ENCODE data around the gene JAK1.

Gene JAK1

DNA sequence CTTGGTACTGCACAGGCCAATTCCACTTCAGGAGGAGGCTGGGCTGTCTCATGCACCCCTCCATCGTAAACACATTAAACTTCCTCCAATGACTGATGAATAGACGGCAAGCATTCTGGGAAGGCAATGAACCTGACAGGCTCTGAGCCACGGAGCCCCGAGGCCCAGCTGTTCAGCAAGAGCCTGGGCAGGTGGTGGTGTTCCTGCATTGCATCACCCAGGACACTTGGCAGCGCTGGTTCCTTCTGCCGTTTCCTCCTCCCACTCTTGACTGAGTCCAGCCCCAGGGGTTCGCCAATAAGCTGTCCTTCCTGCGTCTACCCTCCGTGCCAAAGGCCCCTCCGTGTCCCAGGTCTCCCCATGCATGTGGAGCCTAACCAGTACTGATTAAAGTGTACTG lies 109.8 kb downstream of the JAK1 start:
- peak; percentile 71 for DNase-seq

DNA sequence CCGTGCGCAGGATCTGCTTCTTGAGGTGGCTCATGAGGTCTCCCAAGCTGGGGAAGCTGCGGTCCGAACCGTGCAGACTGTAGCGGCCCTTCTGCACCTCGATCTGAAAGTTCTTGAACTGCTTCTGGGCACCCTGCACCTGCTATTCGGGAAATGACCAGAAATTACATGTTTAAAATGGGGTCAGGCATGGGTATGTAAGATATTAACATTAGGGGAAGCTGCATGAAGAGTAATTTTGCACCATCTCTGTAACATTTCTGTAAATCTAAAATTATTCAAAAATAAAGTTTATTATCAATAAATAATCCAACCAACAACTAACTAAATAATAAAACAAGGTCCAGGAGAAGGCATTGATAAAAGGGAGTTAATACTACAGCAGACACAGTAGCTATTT lies 110.8 kb downstream of the JAK1 start:
- DNase-seq = no peak

DNA sequence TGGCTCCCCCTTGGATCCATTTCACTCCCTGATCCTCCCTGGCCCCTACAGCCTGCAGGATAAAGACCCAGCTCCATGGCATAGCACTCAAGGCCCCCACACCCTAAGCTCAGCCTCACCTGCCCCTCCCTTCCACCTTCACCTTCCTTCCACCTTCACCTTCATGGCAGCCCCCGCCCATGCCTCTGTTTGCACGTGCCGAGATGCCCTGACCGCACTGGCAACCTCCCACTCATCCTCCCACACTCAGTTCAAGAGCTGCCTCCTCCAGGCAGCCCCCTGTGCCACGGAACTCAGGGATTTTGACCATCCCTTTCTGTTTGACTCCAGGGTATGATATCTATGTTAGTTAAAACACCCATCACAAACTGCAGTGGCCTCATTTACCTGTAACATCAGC lies 111.7 kb downstream of the JAK1 start:
- no peak for DNase-seq

DNA sequence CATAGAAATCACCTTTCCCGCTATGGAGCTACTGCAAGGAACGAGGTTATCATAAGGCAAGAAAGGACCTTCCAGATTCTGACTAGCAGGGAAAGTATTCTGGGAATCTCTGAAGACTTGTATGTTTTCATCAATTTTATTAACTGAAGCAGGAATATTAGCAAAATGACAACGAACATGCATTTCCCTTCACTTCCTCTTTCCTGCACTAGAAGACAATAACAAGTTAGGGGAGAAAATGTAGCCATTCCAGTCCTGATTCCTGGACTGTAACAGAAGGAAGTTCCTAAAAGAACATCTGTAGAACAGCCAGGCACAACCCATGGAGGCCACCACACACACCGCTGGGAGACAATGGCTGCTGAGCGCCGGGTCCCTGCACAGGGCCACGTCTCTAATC lies 114.7 kb downstream of the JAK1 start:
- no peak for DNase-seq

DNA sequence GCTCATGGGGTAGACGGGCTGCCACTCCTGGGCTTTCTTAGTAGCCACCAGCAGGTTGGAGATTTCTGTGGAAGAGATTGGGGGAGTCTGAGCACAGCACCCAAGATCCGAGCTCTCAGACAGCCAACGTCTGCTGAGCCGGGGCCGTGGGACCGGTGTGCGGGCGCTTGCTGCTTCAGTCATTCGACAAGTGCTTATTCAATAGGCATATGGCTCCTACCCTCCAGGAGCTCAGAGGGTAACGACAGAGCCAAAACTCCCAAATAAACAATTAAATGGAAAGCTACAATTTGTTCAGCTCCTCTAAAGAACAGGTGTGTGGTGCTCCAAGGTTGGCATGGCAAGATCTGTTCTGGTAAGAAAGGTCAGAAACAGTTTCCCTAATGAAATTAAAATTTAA lies 115.5 kb downstream of the JAK1 start:
- DNase-seq = no peak

DNA sequence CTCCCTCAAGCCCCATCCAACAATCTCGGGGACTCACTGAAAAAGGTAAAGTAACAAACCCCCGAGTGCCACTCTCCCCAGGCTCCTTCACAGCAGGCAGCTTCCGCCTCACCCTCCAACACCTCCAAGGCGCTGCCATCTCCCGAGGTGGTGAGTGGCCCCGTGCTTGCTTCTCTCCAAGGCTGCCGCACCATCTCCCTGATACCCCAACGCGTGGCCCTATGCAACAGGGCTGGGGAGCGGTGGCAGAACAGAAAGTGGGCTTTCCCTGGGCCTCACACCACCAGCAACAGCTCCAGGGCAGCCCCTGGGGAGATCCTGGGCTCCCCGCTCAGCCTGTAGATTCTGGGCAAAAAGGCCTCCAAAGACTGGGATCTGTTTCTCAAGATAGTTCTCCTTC lies 116.4 kb downstream of the JAK1 start:
- DNase-seq = no peak

DNA sequence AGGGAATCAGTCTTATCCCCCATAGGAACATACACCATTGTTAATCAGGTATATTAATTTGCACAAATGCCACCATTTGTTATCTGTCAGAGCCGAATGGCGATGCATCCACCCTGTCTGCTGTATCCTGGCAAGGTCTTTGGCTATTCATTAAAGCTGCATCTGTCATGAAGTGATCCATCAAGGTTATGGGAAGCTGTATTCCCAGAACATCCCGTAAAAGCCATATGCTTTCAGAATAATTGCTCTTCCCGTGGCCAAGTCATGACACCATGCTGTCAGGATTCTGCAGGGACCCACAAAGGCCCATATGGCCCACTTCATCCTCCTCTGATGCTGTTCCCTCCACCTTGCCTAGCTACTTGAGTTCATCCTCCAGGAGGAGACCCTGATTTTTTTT lies 117.5 kb downstream of the JAK1 start:
- DNase-seq = no peak

DNA sequence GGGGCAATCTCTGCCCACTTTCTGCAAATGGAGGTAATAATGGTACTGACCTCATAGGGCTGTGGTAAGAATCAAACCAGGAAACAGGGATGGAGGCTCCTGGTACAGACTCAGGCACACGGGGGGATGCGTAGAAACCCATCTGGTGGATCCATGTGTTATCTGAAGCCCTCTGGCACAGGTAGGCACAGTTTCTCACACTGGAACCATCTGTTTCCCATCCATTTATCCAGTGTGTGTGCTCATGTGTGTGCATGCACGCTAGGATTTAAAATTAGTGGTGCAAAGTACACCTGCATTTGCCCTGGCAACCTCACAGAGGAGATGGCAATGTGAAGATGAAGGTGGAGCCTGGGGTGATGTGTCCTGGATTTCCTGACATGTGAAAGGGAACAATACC lies 118.2 kb downstream of the JAK1 start:
- no peak for DNase-seq

DNA sequence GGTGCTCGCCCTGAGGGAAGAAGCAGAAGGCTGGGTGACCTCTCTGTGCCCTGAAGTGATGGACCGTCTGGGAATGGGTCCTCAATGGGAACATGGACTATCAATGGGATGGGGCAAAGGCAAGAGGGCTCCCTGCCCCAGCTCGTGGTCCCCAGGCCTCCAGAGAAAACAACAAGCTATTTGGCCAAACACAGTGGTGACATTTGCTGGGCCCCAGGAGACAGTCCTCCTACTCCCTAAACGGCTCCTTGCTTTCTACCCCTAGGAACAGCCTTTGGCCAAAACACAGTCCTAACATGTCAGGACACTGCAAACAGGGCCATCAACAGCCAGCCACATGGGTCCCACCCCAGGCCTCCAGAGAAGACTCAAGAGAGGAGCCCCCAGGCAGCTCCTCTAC lies 118.7 kb downstream of the JAK1 start:
- no peak for DNase-seq

DNA sequence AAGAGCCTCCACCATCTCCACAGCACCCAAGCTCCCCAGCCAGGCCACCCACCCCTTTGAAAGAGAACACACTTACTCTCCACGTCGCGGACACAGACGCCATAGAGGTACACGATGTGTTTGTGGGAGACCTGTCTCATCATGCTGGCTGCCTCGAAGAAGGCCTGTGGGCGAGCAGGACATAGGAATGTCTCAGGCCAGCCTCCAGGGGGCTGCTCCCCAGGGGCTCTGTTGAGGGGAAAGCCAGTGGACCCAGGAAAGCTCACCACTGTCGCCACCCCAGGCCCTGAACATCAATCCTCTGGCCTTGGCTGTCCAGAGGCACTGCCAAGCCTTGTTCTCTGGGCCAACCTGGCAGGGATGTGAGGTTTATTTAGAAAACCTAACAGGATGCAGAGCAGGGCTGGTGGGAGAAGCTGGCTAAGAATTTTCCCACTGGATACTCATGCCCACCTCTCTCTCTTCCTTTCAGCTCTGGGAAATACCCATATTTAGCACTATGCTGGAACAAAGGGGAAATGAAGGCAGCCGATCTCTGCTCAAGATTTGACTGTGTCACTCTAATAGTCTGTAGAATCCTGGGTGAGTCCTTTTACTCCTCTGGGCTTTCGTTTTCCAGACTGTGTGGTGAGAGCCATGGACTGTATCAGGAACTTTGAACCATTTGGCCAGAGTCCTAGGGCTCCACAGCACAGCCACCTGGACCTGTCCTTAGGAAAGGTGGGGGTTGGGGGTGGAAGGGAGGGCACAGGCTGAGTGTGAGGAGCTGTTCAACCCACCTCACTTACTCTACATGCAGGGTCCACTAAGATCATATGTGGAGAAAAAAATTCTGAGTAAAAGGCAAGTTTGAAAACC lies 119.5 kb downstream of the JAK1 start:
- DNase-seq = no peak

DNA sequence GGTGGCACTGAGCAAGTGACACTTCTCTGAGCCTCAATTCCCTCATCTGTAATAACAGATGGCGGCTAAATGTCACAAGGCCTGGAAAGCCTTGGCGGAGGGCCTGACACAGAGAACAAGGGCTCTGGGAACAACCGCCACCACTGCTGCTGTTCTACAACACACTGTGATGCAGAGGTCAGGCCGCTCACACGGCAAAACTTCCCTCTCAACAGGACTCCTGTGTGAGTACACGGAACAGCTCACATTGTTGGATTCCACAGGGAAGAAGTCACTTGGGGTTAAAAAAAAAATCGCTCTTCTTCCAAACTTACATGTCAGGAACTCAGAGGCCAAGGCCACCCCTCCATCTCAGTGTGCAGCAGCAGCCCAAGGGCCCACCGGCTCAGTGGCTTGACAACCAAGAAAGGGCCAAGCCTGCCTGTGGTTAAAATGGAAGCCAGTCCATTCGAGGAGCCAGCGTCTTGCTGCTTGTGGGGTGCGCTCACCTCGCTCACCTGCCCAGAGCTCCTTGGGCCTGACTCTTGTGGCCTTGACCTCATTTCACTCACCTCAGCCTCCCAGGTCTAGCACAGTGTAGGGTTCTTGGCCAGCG lies 120.4 kb downstream of the JAK1 start:
- no peak for DNase-seq

DNA sequence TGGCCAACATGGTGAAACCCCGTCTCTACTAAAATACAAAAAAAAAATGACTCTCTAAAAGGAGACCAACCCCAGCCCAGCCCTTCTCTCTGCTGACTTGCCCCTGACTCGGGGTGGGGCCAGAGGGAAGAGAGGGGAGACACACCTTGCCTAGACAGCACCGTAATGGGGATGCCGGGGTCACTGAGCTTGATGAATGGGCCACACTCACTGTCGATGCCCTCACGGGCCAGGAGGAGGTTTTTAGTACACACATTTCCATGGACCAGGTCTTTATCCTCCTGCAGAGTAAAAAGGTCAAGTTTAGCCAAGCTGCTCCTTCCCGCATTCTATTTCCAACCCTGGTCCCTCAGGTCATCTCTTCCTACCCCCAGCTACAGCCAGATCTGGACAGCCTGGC lies 121.7 kb downstream of the JAK1 start:
- no peak for DNase-seq

DNA sequence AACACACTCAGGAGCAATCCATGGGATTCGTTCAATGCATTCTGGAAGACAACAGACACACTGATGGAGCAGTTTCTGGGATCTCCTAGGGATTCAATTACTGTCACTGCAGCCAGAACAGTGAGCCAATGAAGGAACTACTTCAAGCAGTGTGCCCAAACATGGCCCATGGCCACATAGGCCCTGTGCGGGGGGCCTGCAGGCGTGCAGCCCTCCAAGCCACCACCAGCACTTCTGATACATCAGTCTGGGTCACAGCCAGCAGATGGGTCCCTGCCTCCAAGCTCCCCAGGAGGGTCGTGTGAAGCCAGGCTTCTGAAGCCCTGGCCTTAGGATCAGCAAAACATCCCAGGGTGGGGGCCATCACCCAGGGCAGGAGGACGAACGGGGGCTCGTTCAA lies 122.2 kb downstream of the JAK1 start:
- DNase-seq = no peak

DNA sequence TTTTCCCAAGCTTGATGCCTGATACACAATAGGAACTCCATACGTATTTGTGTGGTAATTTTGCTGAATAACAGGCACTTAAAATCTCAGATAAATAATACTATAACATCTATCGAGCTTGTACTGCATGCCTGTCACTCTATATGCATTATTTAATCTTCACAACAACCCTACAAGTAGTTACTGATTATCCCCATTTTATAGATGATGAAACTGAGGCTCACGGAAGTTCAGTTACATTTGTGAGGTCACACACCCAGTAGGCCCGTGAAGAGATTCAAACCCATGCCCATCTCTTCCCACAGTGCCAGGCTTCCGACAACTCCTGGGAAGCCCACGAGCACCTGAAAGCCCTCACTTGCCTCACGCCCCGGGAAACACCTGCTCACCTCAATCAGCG lies 122.7 kb downstream of the JAK1 start:
- no peak for DNase-seq

DNA sequence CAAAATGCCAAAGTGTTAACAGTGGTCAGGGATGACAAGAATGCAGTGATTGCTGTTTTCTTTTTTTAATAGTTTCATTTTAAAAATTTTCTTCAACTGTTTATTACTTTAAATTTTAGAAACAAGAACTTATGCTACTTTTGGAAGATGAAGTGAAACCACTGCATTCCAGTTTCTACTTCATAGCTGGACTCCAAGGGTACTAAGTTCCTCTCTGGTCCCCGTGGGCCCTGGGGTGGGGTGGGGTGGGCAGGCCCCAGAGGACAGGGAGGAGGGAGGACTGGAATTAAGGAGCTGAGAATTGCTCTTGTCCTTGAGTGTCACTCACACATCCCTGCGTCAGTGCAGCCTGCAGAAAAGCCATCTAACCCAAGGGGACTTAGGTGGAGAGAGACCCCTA lies 124.1 kb downstream of the JAK1 start:
- no peak for DNase-seq

DNA sequence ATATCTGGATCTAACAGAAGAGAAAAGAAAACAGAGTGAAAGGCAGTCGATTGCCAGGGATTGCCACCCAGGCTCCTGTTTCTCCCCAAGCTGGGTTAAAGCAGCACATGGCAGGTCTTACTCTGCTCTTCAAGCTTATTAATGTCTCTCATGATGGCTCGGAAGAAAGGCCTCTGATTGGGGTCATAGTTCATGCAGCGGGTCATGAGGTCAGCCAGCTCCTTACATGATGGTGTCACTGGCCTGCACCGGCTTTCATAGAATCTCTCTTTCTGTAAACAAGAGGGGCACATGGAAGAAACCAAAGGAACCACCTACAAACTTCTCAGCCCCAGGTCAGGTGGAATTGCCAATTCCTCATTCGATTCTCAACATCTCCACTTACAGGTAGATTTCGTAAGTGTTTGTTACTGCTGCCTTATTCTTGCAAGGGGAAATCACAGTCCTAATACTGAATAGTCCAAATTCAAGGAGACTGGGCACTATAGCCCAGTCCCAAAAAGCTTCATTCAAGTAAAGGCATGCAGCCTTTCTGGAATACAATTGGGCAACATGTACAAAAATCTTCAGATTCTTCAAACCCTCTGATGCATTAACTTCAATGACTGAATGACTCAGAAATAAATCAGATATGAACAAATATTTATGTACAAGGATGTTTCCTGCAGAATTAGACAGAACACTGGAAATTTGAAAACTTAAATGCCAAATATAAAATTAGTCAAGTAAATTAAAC lies 124.9 kb downstream of the JAK1 start:
- DNase-seq = no peak

DNA sequence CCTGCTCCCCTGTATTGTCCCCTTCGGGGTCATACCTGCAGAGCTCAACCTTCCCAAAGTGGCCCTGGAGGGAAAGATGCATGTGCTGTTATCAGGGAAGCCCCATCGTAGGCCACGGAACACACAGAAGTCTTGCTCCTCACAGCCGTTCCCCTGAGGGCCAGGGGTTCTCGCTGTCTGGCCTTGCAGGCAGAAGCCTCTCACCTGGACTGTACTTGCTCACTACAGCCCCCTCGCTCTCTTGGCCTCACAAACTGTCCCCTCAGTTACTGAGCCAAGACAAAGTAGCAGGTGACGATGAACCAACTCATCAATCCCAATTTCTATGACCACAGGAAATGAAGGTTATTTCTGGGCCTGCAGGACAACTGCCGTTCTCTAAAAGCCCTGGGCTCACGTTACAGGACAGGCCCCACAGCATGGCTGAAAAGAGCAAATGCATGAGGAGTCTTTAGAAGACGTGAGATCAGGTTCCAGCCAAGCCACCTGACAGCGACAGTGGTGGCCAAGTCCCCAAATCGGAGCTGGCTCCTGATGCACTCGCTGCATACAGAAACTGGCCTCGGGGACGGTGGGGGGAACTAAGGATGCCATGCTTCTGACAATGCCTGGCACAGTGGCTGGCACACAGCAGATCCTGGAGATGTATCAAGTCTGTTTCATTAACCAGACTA lies 126.5 kb downstream of the JAK1 start:
- DNase-seq = no peak

DNA sequence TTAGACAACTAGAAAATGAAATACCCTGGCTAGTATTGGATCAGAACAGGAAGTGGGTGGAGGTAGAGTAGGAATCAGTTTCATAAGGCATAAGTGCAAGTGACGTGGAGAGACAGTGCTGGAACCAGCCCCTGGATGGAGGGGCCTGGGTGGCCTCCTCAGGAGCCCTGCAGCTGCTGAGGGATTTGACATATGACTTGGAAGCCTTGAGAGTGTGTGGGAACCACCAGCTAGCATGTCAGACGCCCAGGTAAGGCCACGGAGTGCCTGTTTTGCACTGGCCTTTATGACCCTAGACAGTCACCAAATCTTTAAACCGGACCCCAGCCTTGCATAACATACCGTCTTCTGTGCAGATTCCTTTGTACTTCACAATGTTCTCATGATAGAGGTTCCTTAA lies 127.1 kb downstream of the JAK1 start:
- no peak for DNase-seq

DNA sequence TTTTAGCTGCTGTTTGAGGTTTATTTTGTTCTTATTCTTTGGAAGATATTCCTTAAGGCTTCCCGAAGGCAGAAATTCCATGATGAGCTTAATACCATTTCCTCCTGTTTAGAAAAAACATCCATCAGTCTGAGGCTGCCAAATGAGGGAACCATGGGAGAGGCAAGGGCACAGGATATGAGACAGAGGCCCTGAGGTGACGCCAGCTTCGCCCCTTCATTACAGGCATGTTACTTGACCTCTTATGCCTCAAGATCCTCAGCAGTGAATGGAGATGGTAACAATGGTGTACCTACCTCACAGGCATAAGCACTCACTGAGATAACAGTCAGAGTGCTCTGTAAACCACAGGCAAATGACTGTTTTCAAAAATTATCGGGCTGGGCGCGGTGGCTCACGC lies 127.9 kb downstream of the JAK1 start:
- no peak for DNase-seq

DNA sequence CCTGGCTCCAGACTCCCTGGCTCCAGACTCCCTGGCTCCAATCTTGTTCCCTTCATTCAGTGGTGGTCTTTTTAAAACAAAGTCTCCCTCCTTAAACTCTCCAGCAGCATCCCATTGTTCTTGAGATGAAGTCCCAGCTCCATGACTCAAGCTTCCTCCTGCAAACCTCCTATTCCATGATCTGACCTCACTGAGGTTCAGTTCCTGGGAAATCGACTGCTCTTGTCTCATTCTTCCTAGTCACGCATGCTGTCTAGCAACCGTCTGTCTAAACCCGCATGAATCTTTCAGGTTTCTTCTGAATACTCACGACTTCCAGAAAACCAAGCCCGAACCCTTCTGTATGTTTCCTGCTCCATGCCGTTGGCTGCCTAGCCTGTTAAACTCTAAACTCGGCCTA lies 129.5 kb downstream of the JAK1 start:
- DNase-seq = no peak

DNA sequence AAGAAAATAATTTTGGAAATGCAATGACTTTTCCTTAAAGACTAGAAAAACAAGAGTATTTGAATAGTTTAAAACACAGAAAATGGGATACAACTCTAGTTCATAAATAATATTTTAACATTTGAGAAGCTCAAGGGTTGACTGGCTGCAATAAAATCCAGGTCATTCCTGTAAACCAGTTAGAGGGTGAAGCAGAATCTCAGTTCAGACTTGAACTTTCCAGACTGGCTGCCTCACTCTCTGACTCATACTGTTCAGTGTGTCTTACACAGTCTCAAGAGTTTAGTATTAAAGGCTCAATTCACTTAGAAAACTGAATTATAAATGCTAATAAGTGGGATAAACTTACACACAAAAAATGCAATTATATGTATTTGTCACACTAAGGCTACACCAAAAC lies 131.6 kb downstream of the JAK1 start:
- DNase-seq = no peak

DNA sequence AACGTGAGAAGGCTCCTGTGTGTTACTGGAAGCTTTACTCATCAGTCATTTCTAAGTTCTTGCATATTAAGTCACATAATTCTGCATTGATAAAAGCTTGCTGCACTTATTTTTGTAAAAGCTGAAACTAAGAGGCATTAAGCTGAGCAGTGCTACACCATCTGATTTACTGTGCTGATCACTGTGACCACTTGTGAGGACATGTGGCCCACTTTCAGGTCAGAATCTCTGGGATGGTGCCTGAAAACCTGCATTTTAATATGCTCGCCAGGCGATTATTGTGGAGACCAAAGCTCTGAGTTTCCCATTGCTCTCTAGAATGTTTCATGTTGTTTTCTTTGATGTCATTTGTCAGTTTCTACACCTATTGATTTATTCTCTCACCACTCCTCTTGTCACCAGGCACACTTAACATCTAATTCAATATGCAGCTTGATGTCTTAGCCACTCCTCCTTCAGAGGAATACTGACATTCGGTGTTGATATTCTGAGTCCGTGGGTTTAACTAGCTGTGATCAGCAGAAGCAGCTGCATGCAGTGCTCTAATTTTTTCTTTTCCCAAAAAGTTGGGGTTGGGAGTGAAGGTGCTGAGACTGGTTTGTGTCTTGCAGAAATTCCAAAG lies 136.2 kb downstream of the JAK1 start:
- no peak for DNase-seq

DNA sequence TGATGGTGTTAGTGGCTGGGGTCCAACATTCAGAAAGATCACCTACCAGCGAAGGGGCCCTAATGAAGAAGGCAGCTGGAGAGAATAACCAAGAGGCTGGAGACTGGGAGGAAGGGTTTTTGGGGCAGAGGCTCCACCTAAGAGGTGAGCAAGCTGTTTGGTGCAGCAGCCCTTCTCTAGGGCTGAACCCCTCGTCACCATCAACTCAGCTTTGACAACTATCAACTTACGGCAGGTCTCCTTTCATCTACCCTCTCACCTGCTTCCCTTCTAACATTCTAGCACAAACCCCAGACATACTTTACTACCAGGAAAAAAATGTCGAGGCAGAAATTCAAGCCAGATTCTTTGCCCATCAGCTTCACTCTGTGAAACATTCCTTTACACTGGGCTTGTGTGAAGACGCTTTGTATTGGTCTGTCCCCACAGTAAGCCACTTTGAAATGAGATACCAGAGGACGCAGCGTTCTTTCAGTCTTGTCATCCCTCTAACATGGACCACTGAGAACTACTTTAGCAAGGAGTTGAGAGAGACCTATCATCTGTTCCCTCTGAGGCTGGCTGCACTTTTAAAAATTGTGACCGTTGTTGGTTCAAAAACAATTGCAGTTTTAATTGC lies 136.8 kb downstream of the JAK1 start:
- DNase-seq = no peak

Data from NCI-H2029 treated with DMSO at 0.1 percent for 48 hours (cell line).